ENCODE data around the gene SUN2. TPM values are rescaled to one million over a fixed set of nuclear protein-coding genes. Genes with fewer than 3 reads are reported as not detected.

SUN2 gene
- total and polyA plus RNA-seq, 2 of the 13 experiments (the other 11 are each of a cell fraction or from before 2014, with no cell fraction given): 45.6 to 56.6 TPM

DNA sequence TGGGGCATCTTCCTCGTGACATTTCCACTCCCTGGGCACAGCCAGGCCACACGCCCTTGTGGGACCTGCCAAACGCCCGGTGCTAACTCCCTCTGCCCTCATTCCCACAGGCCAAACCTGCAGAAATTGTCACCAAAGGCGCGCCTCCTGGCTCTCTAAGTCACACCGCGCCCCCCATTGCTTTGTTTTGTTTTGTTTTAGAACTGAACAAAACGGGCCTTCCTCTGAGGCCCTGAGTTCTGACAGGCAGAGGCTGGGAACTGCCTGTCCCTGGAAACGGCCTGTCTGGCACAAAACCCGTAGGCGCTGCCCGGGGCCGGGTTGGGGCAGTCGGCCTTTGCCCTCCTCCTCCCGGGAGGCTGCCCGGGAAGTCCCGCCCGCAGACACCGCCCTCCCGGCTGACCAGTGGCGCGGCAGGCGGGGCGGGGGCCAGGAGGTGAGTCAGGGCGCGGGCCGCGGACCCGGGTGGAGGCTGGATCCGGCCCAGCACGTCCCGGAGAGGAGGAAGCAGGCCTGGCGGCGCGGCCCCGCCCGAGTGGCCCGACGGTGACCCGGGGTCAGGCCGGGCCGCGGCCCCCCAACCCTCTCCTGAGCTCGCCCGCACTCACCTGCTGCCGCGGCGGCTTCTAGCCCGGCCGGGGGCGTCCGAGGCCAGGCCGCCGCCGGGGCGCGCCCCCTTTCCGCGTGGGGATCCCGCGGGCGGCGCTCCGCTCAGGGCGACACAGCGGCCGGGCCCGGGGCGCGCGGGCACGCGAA is 465 bp downstream of the SUN2 start (continued):
- TF ChIP-seq, protein P1, sequence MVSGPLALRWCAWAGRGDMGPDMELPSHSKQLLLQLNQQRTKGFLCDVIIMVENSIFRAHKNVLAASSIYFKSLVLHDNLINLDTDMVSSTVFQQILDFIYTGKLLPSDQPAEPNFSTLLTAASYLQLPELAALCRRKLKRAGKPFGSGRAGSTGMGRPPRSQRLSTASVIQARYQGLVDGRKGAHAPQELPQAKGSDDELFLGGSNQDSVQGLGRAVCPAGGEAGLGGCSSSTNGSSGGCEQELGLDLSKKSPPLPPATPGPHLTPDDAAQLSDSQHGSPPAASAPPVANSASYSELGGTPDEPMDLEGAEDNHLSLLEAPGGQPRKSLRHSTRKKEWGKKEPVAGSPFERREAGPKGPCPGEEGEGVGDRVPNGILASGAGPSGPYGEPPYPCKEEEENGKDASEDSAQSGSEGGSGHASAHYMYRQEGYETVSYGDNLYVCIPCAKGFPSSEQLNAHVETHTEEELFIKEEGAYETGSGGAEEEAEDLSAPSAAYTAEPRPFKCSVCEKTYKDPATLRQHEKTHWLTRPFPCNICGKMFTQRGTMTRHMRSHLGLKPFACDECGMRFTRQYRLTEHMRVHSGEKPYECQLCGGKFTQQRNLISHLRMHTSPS (CRISPR knock-in tag; IDR thresholded peaks at IDR 0.05; ENCODE audit: low read depth): peak; percentile 90
- TF ChIP-seq SIN3B (IDR thresholded peaks at IDR 0.05; ENCODE audit: low read length): no peak
- no peak for TF ChIP-seq SP2 (CRISPR knock-in tag; IDR thresholded peaks at IDR 0.05)
- TF ChIP-seq ZSCAN25 (CRISPR knock-in tag; IDR thresholded peaks at IDR 0.05): peak; percentile 55; the same call in 1 of the 2 replicates
- TF ChIP-seq ZNF253 (CRISPR knock-in tag; IDR thresholded peaks at IDR 0.05; ENCODE audit: borderline replicate concordance): peak; percentile 36; the same call in 1 of the 2 replicates
- TF ChIP-seq ZNF788 (CRISPR knock-in tag; IDR thresholded peaks at IDR 0.05; ENCODE audit: borderline replicate concordance): peak; percentile 74; the same call in 1 of the 2 replicates
- TF ChIP-seq GATA4 (IDR thresholded peaks at IDR 0.05; ENCODE audit: borderline replicate concordance, low read depth): peak; percentile 44; the same call in 1 of the 2 replicates
- TF ChIP-seq HNF4G (IDR thresholded peaks at IDR 0.05; ENCODE audit: borderline replicate concordance, low read depth, low read length): peak; percentile 77
- peak; percentile 80; the same call in 1 of the 2 replicates for TF ChIP-seq HNF4G (CRISPR knock-in tag; IDR thresholded peaks at IDR 0.05; ENCODE audit: borderline replicate concordance, low read depth)
- no peak for TF ChIP-seq ZNF660 (CRISPR knock-in tag; IDR thresholded peaks at IDR 0.05; ENCODE audit: borderline replicate concordance, low read depth)
- TF ChIP-seq SNAPC2 (CRISPR knock-in tag; IDR thresholded peaks at IDR 0.05): peak; percentile 45; the same call in 1 of the 2 replicates
- no peak for TF ChIP-seq SMAD9 (CRISPR knock-in tag; IDR thresholded peaks at IDR 0.05)
- no peak for TF ChIP-seq SP1 (IDR thresholded peaks at IDR 0.05)
- peak; percentile 68 for TF ChIP-seq SP1 (CRISPR knock-in tag; IDR thresholded peaks at IDR 0.05)
- TF ChIP-seq ZNF251 (CRISPR knock-in tag; IDR thresholded peaks at IDR 0.05): no peak
- TF ChIP-seq RBAK (CRISPR knock-in tag; IDR thresholded peaks at IDR 0.05): no peak
- TF ChIP-seq KMT2B (CRISPR knock-in tag; IDR thresholded peaks at IDR 0.05): no peak
- no peak for TF ChIP-seq ZNF34 (CRISPR knock-in tag; IDR thresholded peaks at IDR 0.05; ENCODE audit: borderline replicate concordance)
- TF ChIP-seq ZNF121 (CRISPR knock-in tag; IDR thresholded peaks at IDR 0.05): no peak
- TF ChIP-seq HMGXB4 (CRISPR knock-in tag; IDR thresholded peaks at IDR 0.05; ENCODE audit: borderline replicate concordance in 1 of 2, low read depth in 1 of 2): peak; percentile 34 to 66; a peak in 1 of 4 replicates
- TF ChIP-seq FOXO1 (CRISPR knock-in tag; IDR thresholded peaks at IDR 0.05): peak; percentile 53; the same call in 1 of the 2 replicates
- 0 out of 2 replicates have a peak, but pooled peaks have one; percentile 56 for TF ChIP-seq ZC3H13 (CRISPR knock-in tag; IDR thresholded peaks at IDR 0.05)
- TF ChIP-seq ZKSCAN5 (CRISPR knock-in tag; IDR thresholded peaks at IDR 0.05): no peak
- TF ChIP-seq ZNF800 (CRISPR knock-in tag; IDR thresholded peaks at IDR 0.05): peak; percentile 60; the same call in 1 of the 2 replicates
- no peak for TF ChIP-seq ZNF432 (CRISPR knock-in tag; IDR thresholded peaks at IDR 0.05; ENCODE audit: borderline replicate concordance)
- no peak for TF ChIP-seq ZNF263 (CRISPR knock-in tag; IDR thresholded peaks at IDR 0.05)

Data from HepG2 (cell line).